Measurements from ENCODE around the gene JAK2.

Gene JAK2

DNA sequence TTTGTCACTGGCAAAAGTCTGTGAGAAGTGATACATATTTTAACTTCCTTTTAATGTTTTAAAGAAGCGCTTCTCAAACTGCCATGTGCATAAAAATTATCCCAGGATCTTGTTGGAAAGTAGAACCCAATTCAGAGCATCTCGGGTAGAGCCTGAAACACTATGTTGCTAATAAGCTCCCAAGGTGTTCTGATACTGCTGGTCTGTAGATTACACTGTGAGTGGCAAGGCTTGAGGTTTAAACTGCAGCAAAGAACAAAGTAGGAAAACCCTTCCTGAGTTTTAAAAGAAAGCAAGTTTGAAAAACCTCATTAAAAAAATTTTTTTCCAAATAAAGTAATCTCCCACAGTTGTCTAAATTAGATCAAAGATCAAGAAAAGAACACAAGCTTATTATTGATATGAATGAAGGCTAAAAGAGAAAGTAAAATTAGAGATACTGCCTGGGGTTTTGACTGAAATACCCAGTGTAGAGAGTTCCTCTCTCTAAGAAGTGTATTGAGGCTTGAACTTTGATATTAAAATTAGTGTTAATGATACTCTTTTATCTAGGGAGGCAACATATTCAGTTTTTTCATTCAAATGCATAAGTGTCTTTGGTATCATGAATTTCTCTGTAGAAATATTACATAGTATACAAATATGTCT is 19.8 kb upstream of the JAK2 start:
- H3K4me3 ChIP-seq (ENCODE audit: low read depth, low read length), result no peak overlapping the region
- TF ChIP-seq CTCF (IDR thresholded peaks at IDR 0.05; ENCODE audit: insufficient read depth, low read depth, low read length, missing control alignments), result no peak
- no peak for DNase-seq (ENCODE audit: low read depth)

- DNase-seq (ENCODE audit: low read depth), result no peak
- TF ChIP-seq CTCF (IDR thresholded peaks at IDR 0.05; ENCODE audit: insufficient read depth, low read depth, low read length, missing control alignments), result no peak
- no peak overlapping the region for H3K4me3 ChIP-seq (ENCODE audit: low read depth, low read length)
Observed at GRCh38 chr9:4967523-4967922, 17.5 kb upstream of the JAK2 start.

- no peak for TF ChIP-seq CTCF (IDR thresholded peaks at IDR 0.05; ENCODE audit: insufficient read depth, low read depth, low read length, missing control alignments)
- DNase-seq (ENCODE audit: low read depth), result no peak
Observed at GRCh38 chr9:4969130-4969529, 15.9 kb upstream of the JAK2 start.

DNA sequence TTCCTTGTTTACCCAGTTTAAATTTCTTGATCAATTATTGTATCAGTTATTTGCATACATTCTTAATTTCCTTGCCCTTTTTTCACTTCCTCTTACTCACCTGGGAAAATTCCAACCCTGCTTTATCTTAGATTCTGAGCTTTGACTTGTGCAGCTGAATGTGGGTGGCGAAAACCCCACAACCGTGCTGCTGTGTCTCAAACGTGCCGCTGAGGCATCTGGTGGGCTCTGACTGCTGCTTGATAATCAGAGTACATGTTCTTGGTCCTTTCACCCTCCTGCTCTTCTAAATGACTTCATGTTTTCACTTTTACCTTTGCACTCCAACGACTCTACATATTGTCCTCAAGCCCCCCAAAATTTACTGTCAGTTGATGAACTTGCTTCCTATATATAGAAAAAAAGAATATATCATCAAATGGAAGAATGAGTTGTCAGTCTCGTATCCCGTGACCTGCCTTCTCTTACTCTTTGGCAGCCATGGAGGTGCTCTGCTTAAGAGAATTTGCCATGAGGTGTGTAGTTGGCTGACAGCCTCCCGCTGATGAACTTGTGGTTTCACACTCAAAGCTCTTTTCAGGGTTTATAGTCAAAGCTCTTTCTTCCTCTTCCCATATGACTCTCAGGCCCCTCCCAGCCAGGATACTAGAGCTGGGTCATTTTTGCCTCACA is 14.0 kb upstream of the JAK2 start:
- peak overlapping the region; percentile 48 for H3K4me3 ChIP-seq (ENCODE audit: low read depth, low read length)
- TF ChIP-seq CTCF (IDR thresholded peaks at IDR 0.05; ENCODE audit: insufficient read depth, low read depth, low read length, missing control alignments), result no peak

More at GRCh38 chr9:4969130-4969529, 15.9 kb upstream of the JAK2 start:
- no peak overlapping the region for H3K4me3 ChIP-seq (ENCODE audit: low read depth, low read length)

GRCh38 chr9:4973246-4973645 is 11.8 kb upstream of the JAK2 start:
- no peak for TF ChIP-seq CTCF (IDR thresholded peaks at IDR 0.05; ENCODE audit: insufficient read depth, low read depth, low read length, missing control alignments)
- no peak for DNase-seq (ENCODE audit: low read depth)

More for the DNA sequence above, 14.0 kb upstream of the JAK2 start:
- peak; percentile 86 for DNase-seq (ENCODE audit: low read depth)

DNA sequence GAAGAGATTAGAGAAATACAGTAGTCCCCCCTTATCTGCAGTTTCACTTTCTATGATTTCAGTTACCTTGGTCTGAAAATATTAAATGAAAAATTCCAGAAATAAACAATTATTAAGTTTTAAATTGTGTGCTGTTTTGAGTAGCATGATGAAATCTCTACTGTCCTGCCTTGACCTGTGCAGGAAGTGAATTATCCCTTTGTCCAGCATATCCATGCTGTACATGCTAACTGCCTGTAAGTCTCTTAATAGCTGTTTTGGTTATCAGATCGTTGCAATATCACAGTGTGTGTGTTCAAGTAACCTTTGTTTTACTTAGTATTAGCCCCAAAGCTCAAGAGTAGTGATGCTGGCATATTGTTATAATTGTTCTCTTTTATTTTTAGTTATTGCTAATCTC is 11.2 kb upstream of the JAK2 start:
- no peak for DNase-seq (ENCODE audit: low read depth)
- H3K4me3 ChIP-seq (ENCODE audit: low read depth, low read length), result no peak overlapping the region
- no peak for TF ChIP-seq CTCF (IDR thresholded peaks at IDR 0.05; ENCODE audit: insufficient read depth, low read depth, low read length, missing control alignments)

More at GRCh38 chr9:4973246-4973645, 11.8 kb upstream of the JAK2 start:
- H3K4me3 ChIP-seq (ENCODE audit: low read depth, low read length), result no peak overlapping the region
